Measurements from ENCODE around the gene NPS. TPM values are rescaled to one million over a fixed set of nuclear protein-coding genes. Genes with fewer than 3 reads are reported as not detected.
A peak's percentile ranks its signal among the peaks of the same experiment; 100 is the strongest.

Gene NPS
- total RNA-seq, 1 experiment from 2014 or later, result not detected

GRCh38 chr10:127600479-127600878, 51.4 kb downstream of the NPS start (continued):
- TF ChIP-seq MXD4 (CRISPR knock-in tag; IDR thresholded peaks at IDR 0.05; ENCODE audit: borderline replicate concordance) (no peak), SMAD3 (CRISPR knock-in tag; IDR thresholded peaks at IDR 0.05; ENCODE audit: borderline replicate concordance) (no peak), IRF1 (CRISPR knock-in tag; IDR thresholded peaks at IDR 0.05) (no peak), ATF3 (CRISPR knock-in tag; conservative IDR thresholded peaks at IDR 0.05) (no peak), ZNF671 (CRISPR knock-in tag; IDR thresholded peaks at IDR 0.05) (no peak), ETV6 (CRISPR knock-in tag; IDR thresholded peaks at IDR 0.05) (0 out of 2 replicates have a peak, but pooled peaks have one; percentile 40), ATF1 (CRISPR knock-in tag; IDR thresholded peaks at IDR 0.05) (no peak), ARID4B (CRISPR knock-in tag; IDR thresholded peaks at IDR 0.05; ENCODE audit: borderline replicate concordance) (0 out of 2 replicates have a peak, but pooled peaks have one; percentile 52), CREB1 (CRISPR knock-in tag; IDR thresholded peaks at IDR 0.05) (no peak), RORB (CRISPR knock-in tag; IDR thresholded peaks at IDR 0.05) (no peak), SMAD4 (CRISPR knock-in tag; IDR thresholded peaks at IDR 0.05) (0 out of 2 replicates have a peak, but pooled peaks have one; percentile 22), GTF2I (CRISPR knock-in tag; conservative IDR thresholded peaks at IDR 0.05) (no peak), FOXP1 (CRISPR knock-in tag; IDR thresholded peaks at IDR 0.05; ENCODE audit: borderline replicate concordance) (0 out of 2 replicates have a peak, but pooled peaks have one; percentile 49), IRF2 (CRISPR knock-in tag; IDR thresholded peaks at IDR 0.05; ENCODE audit: borderline replicate concordance, low read depth) (no peak), NFYB (CRISPR knock-in tag; conservative IDR thresholded peaks at IDR 0.05; ENCODE audit: low read depth) (no peak; the same call in 1 of the 2 replicates), RELA (CRISPR knock-in tag; IDR thresholded peaks at IDR 0.05; ENCODE audit: borderline replicate concordance) (no peak), ZNF232 (CRISPR knock-in tag; IDR thresholded peaks at IDR 0.05) (0 out of 2 replicates have a peak, but pooled peaks have one; percentile 34), SOX15 (CRISPR knock-in tag; IDR thresholded peaks at IDR 0.05) (no peak), ZNF219 (CRISPR knock-in tag; IDR thresholded peaks at IDR 0.05; ENCODE audit: borderline replicate concordance) (no peak), ATF2 (CRISPR knock-in tag; IDR thresholded peaks at IDR 0.05; ENCODE audit: borderline replicate concordance, low read depth) (no peak), CDX4 (CRISPR knock-in tag; IDR thresholded peaks at IDR 0.05; ENCODE audit: borderline replicate concordance) (no peak), MYBL2 (CRISPR knock-in tag; IDR thresholded peaks at IDR 0.05) (no peak), USF2 (CRISPR knock-in tag; IDR thresholded peaks at IDR 0.05) (no peak)
- TF ChIP-seq, protein P1, sequence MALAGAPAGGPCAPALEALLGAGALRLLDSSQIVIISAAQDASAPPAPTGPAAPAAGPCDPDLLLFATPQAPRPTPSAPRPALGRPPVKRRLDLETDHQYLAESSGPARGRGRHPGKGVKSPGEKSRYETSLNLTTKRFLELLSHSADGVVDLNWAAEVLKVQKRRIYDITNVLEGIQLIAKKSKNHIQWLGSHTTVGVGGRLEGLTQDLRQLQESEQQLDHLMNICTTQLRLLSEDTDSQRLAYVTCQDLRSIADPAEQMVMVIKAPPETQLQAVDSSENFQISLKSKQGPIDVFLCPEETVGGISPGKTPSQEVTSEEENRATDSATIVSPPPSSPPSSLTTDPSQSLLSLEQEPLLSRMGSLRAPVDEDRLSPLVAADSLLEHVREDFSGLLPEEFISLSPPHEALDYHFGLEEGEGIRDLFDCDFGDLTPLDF (CRISPR knock-in tag; IDR thresholded peaks at IDR 0.05), result no peak
- TF ChIP-seq, protein P2, sequence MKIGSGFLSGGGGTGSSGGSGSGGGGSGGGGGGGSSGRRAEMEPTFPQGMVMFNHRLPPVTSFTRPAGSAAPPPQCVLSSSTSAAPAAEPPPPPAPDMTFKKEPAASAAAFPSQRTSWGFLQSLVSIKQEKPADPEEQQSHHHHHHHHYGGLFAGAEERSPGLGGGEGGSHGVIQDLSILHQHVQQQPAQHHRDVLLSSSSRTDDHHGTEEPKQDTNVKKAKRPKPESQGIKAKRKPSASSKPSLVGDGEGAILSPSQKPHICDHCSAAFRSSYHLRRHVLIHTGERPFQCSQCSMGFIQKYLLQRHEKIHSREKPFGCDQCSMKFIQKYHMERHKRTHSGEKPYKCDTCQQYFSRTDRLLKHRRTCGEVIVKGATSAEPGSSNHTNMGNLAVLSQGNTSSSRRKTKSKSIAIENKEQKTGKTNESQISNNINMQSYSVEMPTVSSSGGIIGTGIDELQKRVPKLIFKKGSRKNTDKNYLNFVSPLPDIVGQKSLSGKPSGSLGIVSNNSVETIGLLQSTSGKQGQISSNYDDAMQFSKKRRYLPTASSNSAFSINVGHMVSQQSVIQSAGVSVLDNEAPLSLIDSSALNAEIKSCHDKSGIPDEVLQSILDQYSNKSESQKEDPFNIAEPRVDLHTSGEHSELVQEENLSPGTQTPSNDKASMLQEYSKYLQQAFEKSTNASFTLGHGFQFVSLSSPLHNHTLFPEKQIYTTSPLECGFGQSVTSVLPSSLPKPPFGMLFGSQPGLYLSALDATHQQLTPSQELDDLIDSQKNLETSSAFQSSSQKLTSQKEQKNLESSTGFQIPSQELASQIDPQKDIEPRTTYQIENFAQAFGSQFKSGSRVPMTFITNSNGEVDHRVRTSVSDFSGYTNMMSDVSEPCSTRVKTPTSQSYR (CRISPR knock-in tag; IDR thresholded peaks at IDR 0.05), result peak; percentile 73; the same call in 1 of the 2 replicates
- TF ChIP-seq, protein P3, sequence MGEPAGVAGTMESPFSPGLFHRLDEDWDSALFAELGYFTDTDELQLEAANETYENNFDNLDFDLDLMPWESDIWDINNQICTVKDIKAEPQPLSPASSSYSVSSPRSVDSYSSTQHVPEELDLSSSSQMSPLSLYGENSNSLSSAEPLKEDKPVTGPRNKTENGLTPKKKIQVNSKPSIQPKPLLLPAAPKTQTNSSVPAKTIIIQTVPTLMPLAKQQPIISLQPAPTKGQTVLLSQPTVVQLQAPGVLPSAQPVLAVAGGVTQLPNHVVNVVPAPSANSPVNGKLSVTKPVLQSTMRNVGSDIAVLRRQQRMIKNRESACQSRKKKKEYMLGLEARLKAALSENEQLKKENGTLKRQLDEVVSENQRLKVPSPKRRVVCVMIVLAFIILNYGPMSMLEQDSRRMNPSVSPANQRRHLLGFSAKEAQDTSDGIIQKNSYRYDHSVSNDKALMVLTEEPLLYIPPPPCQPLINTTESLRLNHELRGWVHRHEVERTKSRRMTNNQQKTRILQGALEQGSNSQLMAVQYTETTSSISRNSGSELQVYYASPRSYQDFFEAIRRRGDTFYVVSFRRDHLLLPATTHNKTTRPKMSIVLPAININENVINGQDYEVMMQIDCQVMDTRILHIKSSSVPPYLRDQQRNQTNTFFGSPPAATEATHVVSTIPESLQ (CRISPR knock-in tag; IDR thresholded peaks at IDR 0.05), result no peak

Data from WTC11 (cell line).